NT2/D1 (cell line): ENCODE data around the gene ANKRD66.
"Not testable (repeated sequence)": the region's sequence is repeated elsewhere in the genome, so short reads cannot be mapped to it uniquely, and the experiment has no call there.

Source experiments
- SUZ12 ChIP-seq: IDR thresholded peaks from 2 replicates; pipeline ENCODE4 v1.6.1; 2011; ENCODE audit not compliant: insufficient read length, insufficient read depth; ENCODE audit errors: extremely low read depth
- YY1 ChIP-seq: IDR thresholded peaks from 2 replicates; pipeline ENCODE4 v1.6.1; 2011; ENCODE audit not compliant: insufficient read length, insufficient read depth
- ZNF274 ChIP-seq: IDR thresholded peaks from 2 replicates; pipeline ENCODE4 v1.6.1; 2011; ENCODE audit warnings: mild to moderate bottlenecking, low read depth, low read length

DNA sequence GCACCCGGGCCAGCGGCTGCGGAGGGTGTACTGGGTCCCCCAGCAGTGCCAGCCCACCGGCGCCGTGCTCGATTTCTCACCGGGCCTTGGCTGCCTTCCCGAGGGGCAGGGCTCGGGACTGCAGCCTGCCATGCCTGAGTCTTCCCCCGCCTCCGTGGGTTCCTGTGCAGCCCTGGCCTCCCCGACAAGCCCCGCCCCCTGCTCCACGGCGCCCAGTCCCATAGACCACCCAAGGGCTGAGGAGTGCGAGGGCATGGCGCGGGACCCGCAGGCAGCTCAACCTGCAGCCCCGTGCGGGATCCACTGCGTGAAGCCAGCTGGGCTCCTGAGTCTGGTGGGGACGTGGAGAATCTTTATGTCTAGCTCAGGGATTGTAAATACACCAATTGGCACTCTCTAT lies 28.0 kb downstream of the ANKRD66 start:
- not testable (repeated sequence) for TF ChIP-seq SUZ12, ZNF274, YY1
